ENCODE results near the gene MAP3K13.
A peak's percentile ranks its signal among the peaks of the same experiment; 100 is the strongest.
"Not testable (repeated sequence)": the region's sequence is repeated elsewhere in the genome, so short reads cannot be mapped to it uniquely, and the experiment has no call there.

The MAP3K13 gene

DNA sequence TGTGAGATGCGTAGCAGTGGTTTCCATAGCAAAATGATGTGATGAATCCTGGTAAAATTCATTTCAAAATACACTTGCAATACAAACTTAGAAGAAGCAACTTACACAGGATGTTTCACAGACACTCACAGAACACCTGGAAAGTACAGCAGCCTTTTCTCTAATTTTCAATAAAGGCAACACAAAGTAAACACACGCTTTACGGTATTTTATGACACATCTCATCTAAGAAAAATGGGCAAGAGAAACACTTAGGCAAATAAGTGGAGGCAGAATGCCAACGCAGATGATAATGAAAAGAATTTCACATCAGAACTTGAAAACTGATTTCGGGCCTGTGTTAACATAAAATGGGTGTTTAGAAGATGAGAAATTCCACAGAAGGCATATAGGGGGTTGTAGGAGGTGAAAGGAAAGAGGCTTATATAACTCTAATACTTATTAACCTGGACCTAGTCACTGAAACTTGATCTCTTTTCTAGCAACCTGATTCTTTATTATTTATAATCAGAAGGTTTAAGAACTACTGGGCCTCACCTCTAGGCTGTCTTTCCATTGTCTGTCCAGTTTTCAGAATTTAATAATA lies 25.6 kb upstream of the MAP3K13 start:
- no peak for DNase-seq (ENCODE audit: low read depth, low spot score)

DNA sequence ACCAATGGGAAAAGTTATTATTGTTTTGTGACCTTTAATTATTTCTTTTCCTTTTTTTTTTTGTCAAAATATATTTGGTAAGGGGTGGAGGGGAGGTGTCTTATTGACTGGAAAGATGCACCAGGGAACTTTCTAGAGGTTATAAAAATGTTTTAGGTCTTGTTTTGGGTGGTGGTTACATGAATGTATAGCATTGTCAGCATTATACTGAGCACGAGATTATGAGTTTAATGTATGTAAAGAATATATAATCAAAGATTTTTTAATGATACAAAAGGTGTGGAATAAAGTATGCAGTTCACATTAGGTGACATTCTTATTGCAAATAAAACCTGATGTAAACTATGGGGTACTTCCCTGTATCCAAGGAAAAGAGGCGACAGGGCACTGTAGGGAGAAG lies 23.0 kb upstream of the MAP3K13 start:
- DNase-seq (ENCODE audit: low read depth, low spot score), result no peak
- H3K4me3 ChIP-seq (ENCODE audit: low read length), result no peak overlapping the region

More for the DNA sequence above, 25.6 kb upstream of the MAP3K13 start:
- no peak overlapping the region for H3K4me3 ChIP-seq (ENCODE audit: low read length)

DNA sequence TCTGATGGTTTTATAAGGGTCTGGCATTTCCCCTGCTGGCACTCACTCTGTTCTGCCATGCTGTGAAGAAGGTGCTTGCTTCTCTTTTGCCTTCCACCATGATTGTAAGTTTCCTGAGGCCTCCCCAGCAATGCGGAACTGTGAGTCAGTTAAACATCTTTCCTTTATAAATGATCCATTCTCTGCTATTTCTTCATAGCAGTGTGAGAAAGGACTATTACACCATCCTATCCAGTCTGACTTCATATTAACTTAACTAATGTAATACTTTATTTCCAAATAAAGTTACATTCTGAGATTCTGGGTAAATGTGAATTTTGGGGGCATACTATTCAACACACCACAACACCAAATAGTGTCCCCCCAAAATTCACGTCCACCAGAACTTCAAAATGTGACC lies 22.2 kb upstream of the MAP3K13 start:
- H3K4me3 ChIP-seq (ENCODE audit: low read length), result no peak overlapping the region
- no peak for DNase-seq (ENCODE audit: low read depth, low spot score)

DNA sequence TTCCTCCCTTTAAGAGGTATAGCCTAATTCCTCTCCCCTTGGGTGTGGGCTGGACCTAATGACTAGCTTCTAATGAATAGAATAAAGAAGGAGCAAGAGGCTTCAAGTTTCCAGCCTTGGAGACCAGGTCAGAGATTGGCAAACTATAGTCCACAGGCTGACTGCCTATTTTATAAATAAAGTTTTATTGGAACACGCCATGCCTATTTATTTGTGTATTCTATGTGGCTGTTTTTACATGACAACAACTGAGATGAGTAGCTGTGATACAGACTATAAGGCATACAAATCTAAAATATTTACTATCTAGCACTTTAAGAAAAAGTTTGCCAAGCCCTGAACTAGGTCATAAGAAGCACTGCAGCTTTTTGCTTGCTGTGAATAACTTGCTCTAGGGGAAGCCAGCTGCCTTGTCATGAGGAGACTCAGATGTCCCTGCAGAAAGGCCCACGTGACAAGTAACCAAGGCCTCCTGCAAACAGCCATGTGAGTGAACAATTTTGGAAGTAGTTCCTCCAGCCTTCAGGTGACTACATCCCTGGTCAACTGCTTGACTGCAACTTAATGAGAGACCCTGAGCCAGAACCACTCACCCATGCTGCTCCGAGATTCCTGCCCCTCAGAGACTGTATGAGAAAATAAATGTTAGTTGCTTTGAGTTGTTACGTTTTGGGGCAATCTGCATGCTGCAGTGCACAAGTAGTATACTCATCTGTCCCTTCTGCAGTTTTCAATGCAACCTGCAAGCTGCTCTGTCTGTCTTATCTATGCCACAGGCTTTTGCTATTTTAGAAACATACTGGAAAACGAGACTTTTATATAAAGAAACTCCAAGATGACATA lies 21.1 kb upstream of the MAP3K13 start:
- DNase-seq (ENCODE audit: low read depth, low spot score), result no peak
- H3K4me3 ChIP-seq (ENCODE audit: low read length), result no peak overlapping the region

DNA sequence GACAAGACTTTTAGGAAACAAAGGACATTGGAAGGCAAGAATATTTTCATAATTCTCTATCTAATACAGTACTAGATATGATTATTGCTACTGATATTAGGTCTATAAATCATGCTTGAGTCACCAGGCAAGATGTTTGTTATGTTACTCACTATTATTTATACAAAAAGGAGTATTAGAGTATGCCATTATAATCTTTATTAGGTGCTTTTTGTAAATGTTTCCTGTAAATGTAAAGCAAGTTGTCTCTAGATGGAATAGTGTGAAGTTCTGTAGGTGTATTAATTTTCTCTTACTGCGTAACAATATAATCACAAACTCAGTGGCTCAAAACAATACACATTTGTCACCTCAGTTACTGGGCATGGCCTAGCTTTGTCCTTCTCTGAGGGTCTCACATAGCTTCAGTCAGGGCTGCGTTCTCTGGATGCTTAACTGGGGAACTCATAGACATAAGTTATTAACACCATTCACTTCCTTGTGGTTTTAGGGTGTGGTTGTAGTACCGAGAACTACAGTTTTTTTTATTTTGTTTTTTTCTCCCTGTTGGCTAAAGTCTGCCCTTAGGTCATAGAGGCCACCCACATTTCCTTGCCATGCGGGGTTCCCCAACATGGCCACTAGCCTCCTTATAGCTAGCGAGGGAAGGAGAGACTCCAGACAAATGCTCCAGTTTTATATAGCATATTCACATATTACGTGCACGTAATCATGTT lies 20.3 kb upstream of the MAP3K13 start:
- H3K4me3 ChIP-seq (ENCODE audit: low read length), result no peak overlapping the region
- no peak for DNase-seq (ENCODE audit: low read depth, low spot score)

DNA sequence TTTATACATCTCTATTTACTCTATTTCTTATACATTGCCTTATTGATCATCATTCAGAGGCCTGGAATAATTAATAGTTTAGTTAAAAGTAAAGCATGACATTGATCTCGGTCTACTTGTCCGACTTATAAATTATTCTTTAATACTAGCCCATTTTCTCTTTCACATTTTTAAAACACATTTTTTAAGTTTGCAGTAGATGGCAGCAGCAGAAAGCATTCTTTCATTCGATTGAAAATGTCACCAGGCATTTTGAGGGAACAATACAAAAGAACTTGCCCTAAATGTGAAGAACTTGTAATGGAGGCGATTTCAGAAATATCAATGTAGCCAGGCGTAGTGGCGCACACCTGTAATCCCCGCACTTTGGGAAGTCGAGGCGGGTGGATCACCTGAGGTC lies 15.5 kb upstream of the MAP3K13 start:
- no peak overlapping the region for H3K4me3 ChIP-seq (ENCODE audit: low read length)

DNA sequence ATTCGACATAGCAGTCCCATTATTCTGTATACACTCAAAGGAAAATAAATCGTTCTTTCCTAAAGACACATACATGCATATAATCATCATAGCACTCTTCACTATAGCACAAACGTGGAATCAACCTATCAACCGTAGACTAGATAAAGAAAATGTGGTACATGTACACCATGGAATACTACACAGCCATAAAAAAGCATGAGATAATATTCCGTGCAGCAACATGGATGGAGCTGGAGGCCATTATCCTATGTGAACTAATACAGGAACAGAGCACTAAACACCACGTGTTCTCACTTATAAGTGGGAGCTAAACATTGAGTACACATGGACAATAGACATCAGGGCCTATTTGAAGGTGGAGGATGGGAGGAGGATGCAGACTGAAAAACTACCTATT lies 12.1 kb upstream of the MAP3K13 start:
- no peak for DNase-seq (ENCODE audit: low read depth, low spot score)
- H3K4me3 ChIP-seq (ENCODE audit: low read length), result no peak overlapping the region

More for the DNA sequence above, 15.5 kb upstream of the MAP3K13 start:
- no peak for DNase-seq (ENCODE audit: low read depth, low spot score)

DNA sequence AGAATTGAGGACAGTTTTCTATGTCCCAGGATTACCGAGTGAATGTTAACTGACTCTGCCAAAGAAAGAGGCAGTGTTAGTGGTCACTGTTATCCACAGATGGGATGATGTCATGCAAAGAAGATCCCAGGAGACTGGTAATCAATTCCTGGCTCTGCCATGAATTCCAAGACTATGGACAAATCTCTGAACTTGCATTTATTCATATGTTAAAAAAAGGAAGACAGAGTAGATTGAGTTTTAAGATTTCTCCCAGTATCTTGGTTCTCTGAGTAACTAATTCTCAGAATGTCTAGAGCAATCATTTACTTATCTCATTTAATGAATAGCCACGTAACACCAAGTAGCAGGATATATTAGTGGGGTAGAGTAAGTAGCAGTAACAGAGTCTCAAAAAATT lies 11.5 kb upstream of the MAP3K13 start:
- DNase-seq (ENCODE audit: low read depth, low spot score), result no peak
- no peak overlapping the region for H3K4me3 ChIP-seq (ENCODE audit: low read length)

DNA sequence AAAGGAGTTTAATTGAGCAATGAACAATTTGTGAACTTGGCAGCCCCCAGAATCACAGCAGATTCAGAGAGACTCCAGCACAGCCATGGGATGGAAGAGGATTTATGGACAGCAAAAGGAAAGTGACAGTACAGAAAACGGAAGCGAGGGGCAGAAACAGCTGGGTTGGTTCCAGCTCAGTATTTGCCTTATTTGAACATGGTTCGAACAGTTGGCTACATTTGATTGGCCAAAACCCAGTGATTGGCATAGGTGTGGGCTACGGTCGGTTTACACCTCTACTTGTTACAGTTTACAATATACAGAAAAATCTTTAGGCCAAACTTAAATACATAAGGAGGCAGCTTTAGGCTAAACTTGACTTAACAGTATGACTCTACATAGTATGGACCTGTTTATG lies 9.7 kb upstream of the MAP3K13 start:
- H3K4me3 ChIP-seq (ENCODE audit: low read length), result no peak overlapping the region
- no peak for DNase-seq (ENCODE audit: low read depth, low spot score)

DNA sequence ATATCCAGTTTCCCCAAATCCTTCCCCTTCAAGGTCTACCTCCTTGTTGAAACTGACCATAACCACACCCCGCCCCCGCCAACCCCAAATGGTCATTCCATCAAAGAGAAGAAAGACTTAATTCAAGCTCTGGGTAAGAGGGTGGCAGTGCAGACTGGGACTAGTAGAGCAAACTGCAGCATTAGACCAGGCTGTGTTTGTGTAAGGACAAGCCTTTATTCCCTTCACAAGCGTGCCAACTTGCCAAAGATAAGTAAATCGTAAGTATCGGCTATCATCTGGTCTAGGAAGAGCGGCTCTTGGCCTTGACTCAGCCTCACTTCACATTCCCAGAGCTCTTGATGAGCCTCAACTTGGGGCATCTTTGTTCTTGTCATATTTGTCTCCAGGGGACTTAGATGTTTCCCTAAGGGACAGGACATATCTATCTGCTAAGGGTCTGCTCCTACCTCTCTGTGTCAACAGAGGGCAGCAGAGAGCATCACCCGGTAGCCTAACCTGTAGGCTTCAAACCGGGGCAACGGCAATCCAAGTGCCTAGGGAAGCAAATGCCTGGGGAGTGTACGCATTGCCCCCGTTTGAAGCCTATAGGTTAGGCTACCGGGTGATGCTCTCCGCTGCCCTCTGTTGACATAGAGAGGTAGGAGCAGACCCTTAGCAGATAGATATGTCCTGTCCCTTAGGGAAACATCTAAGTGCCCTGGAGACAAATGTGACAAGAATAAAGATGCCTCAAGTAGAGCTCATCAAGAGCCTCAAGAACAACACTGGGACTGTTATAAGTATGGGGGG lies 8.9 kb upstream of the MAP3K13 start:
- DNase-seq (ENCODE audit: low read depth, low spot score), result peak; percentile 85
- H3K4me3 ChIP-seq (ENCODE audit: low read length), result no peak overlapping the region

DNA sequence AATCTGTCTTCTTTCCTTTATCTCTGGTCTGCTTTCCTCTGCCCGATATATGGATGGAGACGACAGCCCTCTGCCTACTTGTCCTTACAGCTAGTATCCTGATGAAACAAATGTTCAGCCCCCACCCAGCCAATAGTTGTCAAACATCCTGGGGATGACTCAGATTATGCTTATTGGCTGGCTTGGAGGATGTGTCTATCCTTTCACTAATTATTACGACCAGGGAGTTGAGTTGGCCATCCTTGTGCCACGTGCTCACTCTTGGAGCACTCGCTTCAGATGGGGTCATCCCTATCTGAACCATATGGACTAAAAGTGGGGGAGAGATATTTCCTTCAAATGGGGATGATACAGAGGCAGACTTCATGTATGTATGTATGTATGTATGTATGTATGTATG lies 6.4 kb upstream of the MAP3K13 start:
- no peak for DNase-seq (ENCODE audit: low read depth, low spot score)
- H3K4me3 ChIP-seq (ENCODE audit: low read length), result no peak overlapping the region

DNA sequence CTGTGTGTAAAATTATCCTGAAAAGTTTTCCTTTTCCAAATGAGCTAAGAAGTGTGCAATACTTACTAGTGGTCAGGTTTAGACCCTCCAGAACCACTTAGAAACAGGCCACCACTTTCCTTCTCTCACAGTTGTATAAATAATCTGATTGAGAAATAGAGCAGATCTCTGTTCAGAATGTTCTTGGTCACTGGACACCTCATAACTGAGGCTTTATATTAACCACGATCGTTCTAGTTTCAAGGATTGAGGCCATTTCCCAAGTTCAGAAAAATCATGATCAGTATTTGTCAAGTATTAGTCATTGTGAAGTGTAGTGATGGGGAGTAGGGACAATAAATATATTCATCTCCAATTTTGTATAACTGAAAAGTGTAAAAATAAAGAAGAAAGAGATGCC lies 1.0 kb upstream of the MAP3K13 start:
- no peak for DNase-seq (ENCODE audit: low read depth, low spot score)
- no peak overlapping the region for H3K4me3 ChIP-seq (ENCODE audit: low read length)

DNA sequence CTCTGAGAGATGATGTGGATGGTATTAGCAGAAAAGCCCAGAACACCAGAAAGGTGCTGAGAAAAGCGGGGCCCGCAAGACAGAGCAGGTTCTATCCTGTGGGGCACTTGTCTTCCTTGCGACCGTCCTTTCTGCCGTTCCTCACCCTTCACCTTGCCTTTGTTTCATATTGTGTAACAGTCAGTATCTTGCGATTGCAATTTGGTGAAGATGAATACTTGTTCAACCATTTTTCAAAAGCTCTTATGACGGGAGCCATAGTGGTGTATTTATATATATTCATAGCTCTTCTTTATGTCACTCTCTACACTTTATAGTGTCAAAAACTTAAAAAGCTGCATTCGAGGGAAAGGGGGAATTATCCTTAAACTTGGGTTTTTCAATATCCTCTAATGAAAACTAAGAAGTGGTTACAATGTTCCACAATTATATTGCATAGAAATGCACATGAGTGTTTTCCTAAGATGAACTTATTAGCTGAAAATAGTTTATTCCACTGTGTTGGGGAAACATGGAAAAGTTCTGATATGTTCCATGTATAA lies 797 bp downstream of the MAP3K13 start:
- H3K4me3 ChIP-seq (ENCODE audit: low read length), result peak overlapping the region; percentile 36
- no peak for DNase-seq (ENCODE audit: low read depth, low spot score)

DNA sequence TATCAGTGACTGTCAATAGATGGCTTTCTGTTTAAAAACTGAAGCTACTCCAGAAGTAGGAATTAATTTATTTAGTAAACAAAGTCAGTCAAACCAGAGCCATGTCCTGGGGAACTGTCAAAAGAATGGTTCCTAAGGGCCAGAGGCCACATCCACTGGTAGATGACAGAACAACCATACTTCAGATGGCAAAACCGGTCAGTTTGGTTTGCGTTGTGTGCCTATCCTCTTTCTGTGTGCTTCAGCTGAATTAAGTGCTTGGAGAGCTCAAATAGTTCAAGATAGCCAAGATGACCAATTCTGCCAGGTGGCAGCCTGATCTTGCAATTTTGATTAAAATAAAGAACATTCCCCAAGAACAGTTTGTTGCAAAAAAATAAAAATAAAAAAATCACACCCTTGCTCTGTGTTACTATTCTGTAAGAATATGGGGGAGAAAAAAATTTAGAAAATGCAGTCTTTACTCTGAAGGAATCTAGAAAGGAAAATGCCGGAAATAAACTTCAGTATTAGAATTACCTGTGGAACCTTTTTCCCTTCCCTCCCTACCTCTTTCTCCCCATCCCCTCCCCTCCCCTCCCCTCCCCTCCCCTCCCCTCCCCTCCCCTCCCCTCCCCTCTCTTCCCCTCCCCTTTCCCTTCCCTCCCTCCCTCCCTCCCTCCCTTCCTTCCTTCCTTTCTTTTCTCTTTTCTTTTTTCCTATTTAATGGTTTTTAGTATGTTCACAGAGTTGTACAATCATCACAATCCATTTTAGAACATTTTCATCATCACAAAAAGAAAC lies 2.5 kb downstream of the MAP3K13 start:
- no peak for DNase-seq (ENCODE audit: low read depth, low spot score)
- H3K4me3 ChIP-seq (ENCODE audit: low read length), result no peak overlapping the region

DNA sequence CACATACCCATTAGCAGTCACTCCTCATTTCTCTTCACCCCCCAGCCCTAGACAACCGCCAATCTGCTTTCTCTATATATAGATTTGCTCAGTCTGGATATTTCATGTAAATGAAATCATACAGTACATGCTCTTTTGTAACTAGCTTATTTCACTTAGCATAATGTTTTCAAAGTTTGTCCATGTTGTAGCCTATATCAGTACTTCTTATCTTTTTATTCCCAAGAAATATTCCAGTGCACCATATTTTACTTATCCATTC lies 3.1 kb downstream of the MAP3K13 start:
- H3K4me3 ChIP-seq (ENCODE audit: low read length), result no peak overlapping the region
- DNase-seq (ENCODE audit: low read depth, low spot score), result no peak

DNA sequence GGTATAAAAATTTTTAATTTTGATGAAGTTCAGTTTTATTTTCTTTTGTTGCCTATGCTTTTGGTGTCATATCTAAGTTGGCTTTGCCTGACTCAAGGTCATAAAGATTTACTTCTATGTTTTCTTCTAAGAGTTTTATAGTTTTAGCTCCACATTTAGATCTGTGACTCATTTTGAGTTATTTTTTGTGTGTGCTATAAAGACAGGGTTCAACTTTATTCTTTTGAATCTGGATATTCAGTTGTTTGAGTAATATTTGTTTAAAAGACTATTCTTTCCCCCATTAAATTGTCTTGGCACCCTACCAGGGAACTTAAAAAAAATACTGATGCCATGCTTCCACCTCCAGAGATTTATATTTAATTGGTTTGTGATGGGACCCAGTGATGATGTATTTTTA lies 4.0 kb downstream of the MAP3K13 start:
- no peak for DNase-seq (ENCODE audit: low read depth, low spot score)
- H3K4me3 ChIP-seq (ENCODE audit: low read length), result no peak overlapping the region

DNA sequence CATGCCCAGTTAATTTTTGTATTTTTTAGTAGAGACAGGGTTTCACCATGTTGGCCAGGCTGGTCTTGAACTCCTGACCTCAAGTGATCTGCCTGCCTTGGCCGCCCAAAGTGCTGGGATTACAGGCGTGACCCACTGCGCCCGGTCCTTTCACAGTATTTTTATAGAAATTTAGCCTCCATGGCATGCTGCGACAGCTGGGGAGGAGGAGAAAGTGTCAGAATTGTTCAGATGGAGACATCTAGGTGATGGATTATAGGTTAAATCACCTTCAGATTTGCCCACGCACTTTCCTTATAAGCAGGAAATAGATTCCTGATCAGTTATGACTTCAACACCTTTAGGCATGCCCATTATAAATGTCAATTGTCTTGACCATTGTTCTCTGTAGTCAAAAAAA lies 7.4 kb downstream of the MAP3K13 start:
- not testable (repeated sequence) for H3K4me3 ChIP-seq (ENCODE audit: low read length); DNase-seq (ENCODE audit: low read depth, low spot score)

DNA sequence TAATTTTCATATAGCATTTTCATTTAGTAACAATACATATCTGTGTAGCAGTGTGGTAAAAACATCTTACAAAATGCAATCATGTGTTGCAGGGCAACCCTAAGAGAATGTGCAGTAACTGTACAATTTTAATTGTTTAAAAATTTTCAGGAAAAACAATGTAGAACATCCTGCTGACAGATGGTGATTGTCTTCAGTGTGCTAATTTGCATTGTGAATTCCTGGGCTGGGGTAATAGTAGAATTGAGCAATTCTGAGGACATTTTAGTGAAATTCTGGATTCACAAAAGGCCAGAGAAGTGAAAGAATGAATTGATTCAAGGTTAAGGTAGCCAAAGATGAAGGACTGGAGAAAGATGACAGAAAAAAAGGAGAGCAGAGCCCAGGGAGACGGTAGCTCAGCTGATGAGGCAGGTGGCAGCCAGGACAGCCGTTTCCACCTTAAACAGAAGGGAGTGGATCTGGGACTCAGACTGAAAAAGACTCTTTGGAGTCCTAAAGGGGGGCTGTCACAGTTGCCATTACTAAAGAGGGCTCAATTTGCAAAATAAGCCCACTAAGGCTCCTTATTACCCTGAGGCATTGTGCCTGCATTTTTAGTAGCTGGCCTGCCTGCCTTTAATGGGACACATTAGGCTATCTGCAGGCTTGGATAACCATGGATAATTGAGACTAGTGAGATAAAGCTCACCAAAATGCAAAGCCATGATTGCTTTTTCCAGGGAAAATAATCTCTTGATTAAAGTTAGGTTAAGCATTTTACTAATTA lies 8.6 kb downstream of the MAP3K13 start:
- H3K4me3 ChIP-seq (ENCODE audit: low read length), result no peak overlapping the region
- DNase-seq (ENCODE audit: low read depth, low spot score), result no peak

All from Jurkat, Clone E6-1 (cell line).